ENCODE data around the gene GSTM2.
A peak's percentile ranks its signal among the peaks of the same experiment; 100 is the strongest.
"Not testable (repeated sequence)": the region's sequence is repeated elsewhere in the genome, so short reads cannot be mapped to it uniquely, and the experiment has no call there.

Gene GSTM2

DNA sequence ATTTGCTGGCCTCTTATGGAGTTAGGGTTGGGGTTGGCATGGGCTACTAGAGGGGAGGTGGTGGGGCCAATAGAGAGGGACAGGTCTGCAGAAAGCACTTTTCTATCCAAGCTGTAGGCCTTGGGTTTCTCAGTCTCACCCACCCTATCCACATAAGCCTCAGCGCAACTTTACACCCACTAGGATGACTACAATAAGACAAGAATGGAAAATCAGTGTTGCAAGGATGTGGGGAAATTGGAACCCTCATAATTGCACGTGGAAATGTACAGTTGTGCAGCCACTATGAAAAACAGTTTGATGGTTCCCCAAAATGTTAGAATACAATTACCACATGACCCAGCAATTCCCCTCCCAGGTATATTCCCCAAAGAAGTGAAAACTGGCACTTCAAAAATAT lies 26.0 kb upstream of the GSTM2 start:
- no peak for FAIRE-seq

DNA sequence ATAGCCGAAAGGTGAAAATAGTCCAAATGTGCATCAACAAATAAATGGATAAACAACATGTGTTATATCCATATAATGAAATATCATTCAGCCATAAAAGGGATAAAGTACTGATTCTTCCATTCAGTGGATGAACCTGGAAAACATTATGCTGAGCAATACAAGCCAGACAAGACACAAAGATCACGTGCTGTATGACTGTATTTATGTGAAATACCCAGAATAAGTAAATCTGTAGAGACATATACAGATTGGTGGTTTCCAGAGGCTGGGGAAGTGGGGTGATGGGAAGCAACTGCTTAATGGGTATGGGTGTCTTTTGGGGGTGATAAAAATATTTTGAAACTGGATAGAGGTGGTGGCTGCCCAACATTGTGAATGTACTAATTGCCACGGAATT lies 25.2 kb upstream of the GSTM2 start:
- FAIRE-seq = no peak

More for the DNA sequence above, 26.0 kb upstream of the GSTM2 start:
- no peak for DNase-seq (ENCODE audit: extremely low spot score, insufficient read length, low read depth)

DNA sequence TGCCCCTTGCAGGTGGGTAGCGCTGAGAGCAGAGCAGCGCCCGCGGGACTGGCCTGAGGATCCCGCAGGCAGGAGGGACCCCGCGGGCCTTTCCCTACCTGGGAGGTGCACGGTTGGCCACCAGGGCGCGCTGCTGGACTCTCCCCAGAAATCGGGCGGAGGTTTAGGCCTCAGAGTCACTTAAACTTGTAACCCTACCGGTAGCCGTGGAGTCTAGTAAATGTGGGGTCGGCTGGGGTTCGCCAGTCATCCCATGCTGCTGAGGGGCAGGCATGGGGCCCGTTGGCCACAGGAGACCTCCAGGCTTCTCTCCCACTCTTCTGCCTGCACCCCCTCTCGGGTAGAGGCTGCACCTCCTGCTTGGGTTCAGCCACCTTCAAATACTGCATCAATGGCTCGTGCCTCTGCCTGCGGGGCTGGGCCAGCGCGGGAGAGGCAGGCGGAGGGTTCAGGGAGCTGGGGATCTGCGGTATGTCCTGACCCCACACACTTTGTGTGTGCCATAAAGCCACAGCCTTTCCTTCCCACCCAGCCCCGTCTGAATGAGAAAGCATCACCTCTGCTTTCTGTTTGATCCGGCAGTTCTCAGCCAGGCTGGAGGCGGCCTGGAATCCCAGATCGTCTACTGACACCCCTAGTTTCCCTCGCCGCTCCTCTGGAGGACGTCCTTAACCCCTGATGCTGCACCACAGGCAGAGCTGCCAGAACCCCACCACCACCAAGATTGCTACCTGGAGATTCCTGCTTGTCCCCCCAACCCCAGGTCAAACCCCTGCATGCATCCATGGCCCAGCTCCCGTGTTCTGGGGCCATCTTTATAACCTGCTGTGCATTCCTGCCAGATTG lies 24.2 kb upstream of the GSTM2 start:
- peak; percentile 70 for FAIRE-seq
- DNase-seq (ENCODE audit: extremely low spot score, insufficient read length, low read depth) = peak; percentile 65

More for the DNA sequence above, 25.2 kb upstream of the GSTM2 start:
- DNase-seq (ENCODE audit: extremely low spot score, insufficient read length, low read depth) = no peak

DNA sequence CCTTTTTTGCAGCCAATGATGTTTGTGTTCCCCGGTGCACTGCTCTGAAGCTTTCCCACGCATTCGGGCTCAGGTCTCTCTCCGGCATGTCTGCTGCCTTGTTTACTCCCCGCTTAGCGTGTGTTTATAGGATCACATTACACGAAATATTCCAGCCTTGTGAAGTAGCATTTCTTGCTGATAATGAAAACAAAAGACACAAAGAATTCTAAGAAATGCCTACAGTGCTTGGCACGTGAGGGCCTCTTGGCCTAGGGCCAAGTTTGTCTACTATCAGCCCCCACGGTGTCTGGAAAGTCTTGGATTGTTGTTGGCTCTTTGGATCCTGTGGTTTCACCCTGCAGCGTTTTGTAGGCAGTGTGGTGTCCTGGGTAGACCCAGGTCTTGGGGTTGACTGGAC lies 23.2 kb upstream of the GSTM2 start:
- DNase-seq (ENCODE audit: extremely low spot score, insufficient read length, low read depth) (no peak), FAIRE-seq (no peak)

DNA sequence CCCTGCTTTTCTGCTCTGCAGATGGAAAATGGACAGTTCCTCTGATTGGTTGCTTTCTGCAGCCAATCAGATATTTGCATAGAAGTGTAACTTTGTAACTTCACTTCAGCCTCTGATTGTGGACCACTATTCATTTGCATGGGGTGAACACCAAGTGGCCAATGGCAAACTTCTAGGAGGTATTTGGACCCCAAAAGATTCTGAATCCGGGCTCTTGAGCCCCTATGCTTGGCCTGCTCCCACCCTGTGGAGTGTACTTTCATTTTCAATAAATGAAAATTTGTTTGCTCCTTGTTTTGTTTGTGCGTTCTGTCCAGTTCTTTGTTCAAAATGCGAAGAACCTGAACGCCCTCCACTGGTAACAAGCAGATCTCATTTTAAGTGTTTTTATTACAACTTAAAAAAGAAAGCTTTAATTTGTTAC lies 18.4 kb upstream of the GSTM2 start:
- DNase-seq (ENCODE audit: extremely low spot score, insufficient read length, low read depth) = no peak

DNA sequence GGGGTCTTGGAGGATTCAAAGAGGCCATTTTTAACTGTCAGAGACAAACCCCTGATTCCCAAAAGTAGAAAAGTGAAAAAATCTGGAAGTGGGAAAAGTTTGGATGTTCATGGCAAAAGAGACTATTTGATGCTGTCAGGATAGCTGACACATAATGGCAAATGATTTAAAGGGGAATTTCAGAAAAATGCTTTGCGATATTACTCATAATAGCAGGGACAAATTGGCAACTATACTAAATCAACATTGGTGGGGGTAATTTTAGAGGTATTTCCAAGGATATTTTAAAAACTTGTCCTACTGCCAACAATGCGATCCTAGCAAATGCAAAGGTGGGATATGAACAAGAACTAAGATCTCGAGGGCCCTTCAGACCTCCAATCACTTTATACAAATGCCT lies 17.2 kb upstream of the GSTM2 start:
- DNase-seq (ENCODE audit: extremely low spot score, insufficient read length, low read depth) (no peak), FAIRE-seq (no peak)

More for the DNA sequence above, 18.4 kb upstream of the GSTM2 start:
- FAIRE-seq = no peak

DNA sequence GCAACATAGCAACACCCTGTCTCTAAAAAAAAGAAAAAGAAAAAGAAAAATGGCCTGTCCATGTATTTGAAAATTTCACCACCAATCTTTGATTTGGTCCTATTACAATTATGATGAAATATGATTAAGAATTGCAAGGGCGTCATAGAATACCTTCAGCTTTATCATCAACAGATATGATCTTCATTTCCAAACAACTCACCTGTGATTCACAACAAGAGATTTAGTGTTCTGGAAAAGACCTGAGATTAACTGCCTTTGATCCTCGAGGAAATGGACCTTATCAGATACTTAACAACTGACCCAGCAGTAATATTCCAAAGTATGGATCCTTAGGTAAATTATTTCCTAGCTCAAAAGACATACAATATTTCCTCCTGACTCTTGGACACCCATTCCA lies 15.5 kb upstream of the GSTM2 start:
- no peak for DNase-seq (ENCODE audit: extremely low spot score, insufficient read length, low read depth)
- no peak for FAIRE-seq

DNA sequence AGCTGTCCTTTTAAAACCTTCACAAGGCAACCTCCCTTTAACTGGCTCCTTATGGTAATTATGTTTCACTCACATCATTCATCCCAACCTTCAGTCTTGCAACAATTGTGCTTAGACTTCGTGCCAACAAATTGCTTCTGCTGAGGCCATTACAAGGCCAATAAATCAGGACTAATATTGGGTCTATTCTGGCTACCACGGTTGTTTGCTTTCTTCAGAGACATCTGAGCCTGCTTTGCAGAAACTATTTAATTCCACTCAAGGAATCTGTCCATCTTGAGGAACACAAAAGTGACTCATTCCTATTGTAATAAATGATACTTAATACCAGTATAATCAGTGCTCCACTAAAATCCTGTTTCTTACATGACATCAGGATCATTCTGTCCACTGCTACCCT lies 14.6 kb upstream of the GSTM2 start:
- no peak for FAIRE-seq
- no peak for DNase-seq (ENCODE audit: extremely low spot score, insufficient read length, low read depth)

DNA sequence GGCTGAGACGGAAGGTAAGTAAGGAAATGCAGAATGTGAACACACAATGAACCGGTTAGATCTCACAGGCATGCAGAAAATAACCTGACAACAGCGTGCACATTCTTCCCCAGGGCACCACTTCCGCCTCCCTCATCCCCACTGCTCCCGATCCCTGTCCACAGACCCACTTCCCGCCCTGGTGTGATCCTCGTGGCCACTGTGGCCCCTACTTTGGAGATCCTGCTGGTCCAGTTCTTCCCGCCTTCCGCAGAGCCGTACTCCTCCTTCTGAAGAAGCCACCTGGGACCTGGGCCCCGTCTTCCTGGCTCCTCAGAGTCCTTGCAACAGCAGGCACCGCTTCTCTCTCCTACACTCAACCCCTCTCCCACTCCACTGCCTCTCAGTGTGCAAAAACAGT lies 13.3 kb upstream of the GSTM2 start:
- FAIRE-seq (no peak), DNase-seq (ENCODE audit: extremely low spot score, insufficient read length, low read depth) (no peak)

DNA sequence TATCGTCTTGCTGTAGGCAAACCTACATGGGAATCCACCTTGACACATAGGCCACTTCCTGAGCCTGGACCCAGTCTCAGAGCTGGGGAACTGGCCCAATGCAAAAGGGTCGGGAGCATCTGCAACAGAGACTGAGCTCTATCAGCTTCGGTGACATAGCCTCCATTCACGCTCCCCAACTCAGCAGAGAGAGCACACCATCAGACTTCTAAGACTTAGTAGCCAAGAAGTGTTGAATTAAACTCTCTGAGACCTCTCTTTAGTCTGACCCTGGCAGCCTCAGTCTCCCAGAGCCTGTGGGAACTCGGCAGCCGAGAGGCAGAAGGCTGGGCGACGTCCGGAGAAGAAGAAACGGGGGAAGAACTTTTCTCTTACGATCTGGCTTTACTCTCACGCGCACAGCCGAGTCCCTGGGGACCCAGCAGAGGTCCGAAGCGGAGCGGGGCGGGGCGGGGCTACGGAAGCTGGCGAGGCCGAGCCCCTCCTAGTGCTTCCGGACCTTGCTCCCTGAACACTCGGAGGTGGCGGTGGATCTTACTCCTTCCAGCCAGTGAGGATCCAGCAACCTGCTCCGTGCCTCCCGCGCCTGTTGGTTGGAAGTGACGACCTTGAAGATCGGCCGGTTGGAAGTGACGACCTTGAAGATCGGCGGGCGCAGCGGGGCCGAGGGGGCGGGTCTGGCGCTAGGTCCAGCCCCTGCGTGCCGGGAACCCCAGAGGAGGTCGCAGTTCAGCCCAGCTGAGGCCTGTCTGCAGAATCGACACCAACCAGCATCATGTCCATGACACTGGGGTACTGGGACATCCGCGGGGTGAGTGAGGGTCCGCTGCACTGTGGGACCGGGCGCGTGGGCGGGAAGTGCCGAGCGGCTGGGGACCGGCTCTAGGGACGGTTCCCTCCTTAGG lies 12.0 kb upstream of the GSTM2 start, which contains the start of gene GSTM4:
Gene GSTM4, plus strand, starts transcription at position 485 of the 905 bp plus-strand sequence. Its CDS starts 291 bp downstream, at position 776.
- DNase-seq (ENCODE audit: extremely low spot score, insufficient read length, low read depth) = peak; percentile 84
- FAIRE-seq = peak; percentile 86

DNA sequence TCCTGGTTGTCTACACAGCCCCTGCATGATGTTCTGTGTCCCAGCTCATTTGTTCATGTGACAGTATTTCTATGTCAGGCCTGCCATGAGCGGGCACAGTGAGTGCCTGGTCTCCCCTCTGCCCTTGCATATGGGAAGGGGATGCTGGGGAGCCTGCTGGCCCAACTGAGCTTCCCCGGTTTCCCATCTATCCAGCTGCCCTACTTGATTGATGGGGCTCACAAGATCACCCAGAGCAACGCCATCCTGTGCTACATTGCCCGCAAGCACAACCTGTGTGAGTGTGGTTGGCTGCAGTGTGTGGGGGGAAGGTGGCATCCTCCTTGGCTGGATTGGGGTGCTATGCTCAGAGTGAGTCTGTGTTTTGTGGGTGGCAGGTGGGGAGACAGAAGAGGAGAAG lies 10.5 kb upstream of the GSTM2 start:
- no peak for FAIRE-seq
- no peak for DNase-seq (ENCODE audit: extremely low spot score, insufficient read length, low read depth)

DNA sequence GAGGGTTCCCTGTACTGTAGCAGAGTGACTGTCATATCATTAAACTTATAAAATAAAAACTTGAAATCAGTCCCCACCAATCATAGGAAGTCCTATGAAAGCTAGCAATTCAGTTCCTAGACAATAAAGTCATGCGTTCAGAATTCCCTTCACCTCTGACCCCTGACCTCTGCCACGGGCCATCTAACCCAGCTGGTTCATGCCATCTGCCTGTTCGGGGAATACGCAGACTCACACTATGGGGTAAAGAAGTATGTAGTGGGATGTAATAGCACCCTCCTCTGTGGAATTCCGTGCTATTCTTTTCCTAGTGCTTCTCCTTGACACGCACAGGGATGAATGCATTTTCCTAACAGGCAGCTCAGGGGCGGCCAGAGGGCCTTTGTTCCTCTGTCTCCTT lies 9.9 kb upstream of the GSTM2 start:
- FAIRE-seq = no peak
- DNase-seq (ENCODE audit: extremely low spot score, insufficient read length, low read depth) = no peak

DNA sequence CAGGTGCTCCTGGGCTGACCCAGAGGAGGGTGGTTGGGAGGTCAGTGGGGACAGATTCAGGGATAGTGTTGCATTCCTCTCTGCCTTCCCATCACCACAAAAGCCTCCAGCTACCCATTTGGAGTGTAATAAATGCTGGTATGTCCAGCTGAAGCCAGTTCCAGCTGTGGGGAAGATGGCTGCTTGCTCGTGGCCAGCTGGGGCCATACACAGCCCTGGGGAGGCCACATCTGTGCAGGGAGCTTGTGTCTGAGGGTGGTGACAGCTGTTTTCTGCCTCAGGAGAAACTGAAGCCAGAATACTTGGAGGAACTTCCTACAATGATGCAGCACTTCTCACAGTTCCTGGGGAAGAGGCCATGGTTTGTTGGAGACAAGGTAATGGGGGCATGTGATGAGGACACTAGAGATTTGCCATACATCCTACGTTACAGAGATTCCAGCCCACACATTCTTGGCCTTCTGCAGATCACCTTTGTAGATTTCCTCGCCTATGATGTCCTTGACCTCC lies 9.3 kb upstream of the GSTM2 start:
- no peak for DNase-seq (ENCODE audit: extremely low spot score, insufficient read length, low read depth)
- no peak for FAIRE-seq

DNA sequence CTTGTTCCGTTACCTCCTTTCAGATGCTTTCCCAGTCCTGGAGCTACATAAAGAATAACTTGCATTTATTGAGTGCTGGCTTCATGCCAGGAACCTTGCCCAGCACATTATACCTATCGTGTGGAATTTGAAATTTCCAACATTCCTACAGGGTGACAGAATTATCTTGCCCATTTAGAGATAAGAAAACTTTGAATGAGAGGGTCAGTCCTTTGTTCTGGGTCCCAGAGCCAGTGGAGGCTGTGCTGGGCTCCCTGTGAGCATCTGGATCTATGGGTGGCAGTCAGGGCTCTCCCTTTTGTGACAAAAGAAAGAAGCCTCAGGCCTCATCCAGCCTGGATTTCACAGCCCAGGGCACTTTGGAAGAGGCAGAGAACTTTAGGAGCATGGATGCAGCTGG lies 8.7 kb upstream of the GSTM2 start:
- DNase-seq (ENCODE audit: extremely low spot score, insufficient read length, low read depth) = no peak
- no peak for FAIRE-seq

DNA sequence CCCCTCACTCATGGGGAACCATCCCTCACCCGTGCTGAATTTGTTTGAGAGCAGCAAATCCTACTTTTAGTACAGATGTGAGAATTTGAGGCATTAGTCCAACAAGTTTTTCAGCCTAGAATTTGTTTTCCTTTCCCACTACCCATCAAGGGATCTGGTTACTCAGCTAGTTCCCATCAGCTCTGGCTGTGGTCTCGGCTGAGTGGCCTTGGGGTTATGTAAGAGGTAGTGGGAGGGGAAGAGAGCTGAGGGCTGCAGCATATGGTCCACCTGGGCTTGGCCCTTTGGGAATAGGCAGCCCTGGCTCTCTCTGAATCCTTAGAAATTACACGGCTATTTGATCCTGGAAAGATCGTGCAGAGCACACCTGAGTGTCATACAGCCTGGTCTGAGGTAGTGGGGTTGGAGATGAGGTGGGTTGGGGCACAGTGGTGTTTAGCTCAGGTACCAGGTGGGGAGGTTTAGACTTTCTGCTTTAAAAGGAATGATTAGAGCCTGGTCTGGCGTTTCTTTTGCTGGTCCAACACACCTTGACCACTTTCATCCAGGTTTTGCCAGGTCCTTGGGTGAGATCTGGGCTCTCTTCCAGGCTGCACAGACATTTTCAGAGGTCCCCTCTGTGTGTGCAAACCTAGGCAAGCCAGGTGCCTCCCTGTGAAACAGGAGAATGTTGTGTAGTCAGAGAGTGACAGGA lies 7.7 kb upstream of the GSTM2 start:
- FAIRE-seq = no peak
- DNase-seq (ENCODE audit: extremely low spot score, insufficient read length, low read depth) = no peak

DNA sequence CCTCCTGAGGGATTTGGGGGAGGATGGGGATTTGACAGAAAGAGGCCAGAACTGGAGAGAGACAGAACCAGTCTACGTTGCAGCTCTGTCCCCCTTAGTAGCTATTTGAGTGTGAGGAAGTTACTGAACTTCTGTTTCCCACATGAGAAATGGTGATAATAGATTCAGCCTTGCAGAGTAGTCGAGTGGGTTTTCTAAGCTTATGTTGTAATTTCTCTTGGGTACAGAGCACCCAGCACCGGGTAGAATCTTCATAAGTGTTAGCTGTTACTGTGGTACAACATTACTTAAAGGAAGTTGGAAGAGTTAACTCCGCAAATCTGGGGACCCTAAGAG lies 7.2 kb upstream of the GSTM2 start:
- not testable (repeated sequence) for DNase-seq (ENCODE audit: extremely low spot score, insufficient read length, low read depth); FAIRE-seq

DNA sequence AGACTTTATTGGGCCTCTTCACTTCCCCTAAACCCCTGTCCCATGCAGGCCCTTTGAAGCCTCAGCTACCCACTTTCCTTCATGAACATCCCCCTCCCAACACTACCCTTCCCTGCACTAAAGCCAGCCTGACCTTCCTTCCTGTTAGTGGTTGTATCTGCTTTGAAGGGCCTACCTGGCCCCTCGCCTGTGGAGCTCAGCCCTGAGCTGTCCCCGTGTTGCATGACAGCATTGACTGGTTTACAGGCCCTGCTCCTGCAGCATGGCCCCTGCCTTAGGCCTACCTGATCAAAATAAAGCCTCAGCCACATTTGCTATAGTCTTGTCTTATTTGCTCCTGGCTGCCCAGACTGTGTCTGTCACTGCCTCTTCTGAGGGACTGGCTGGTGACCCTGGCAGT lies 6.5 kb upstream of the GSTM2 start:
- FAIRE-seq = no peak

DNA sequence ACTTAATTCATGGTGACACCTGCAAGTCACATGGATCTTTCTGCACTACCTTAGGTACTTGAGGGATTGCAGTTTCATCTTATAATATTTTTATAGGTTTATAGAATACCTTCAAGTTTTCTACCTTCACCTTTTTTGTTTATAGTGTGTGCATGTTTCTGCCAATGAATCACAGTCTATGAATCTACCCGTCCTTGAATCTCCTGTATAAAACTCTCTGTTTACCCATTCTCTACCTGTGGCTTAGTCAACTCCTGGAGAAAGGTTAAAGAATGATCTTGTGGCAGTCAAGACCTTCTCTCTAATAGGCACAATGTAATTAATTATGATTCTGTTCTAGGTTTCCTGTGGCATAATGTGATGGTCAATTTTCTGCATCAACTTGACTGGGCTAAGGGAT lies 3.2 kb upstream of the GSTM2 start:
- FAIRE-seq = no peak
- DNase-seq (ENCODE audit: extremely low spot score, insufficient read length, low read depth) = no peak

More for the DNA sequence above, 6.5 kb upstream of the GSTM2 start:
- no peak for DNase-seq (ENCODE audit: extremely low spot score, insufficient read length, low read depth)

DNA sequence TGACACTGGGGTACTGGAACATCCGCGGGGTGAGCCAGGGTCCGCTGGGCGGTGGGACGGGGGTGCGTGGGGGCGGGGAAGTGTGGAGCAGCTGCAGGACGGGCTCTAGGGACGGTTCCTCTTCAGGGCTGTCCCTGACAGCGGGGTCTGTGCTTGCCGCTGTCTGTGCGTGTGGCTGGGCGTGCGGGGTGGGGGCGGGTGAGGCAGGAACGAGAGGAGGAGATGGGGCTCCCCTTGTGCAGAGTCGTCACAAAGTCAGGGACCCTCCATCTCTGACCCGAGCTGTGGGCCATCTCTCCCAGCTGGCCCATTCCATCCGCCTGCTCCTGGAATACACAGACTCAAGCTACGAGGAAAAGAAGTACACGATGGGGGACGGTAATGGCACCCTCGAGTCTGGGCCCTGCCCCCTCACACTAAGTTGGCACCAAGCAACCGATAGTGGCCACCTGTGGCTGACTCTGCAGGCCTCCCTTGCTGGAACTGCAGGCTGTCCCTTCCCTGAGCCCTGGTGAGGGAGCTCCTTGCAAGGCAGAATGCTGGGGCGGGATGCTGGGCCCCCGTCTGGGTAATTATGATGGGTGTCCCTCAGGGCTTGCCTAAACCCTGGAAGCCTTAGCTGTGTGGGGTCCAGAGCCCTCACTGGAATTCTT lies 392 bp downstream of the GSTM2 start:
- DNase-seq (ENCODE audit: extremely low spot score, insufficient read length, low read depth) (no peak), FAIRE-seq (no peak)

All from GM18507 (cell line).